Transverse colon (tissue), 4 donors: ENCODE results near the gene LYRM9. TPM values are rescaled to one million over a fixed set of nuclear protein-coding genes. Genes with fewer than 3 reads are reported as not detected.
"Not testable (repeated sequence)": the region's sequence is repeated elsewhere in the genome, so short reads cannot be mapped to it uniquely, and the experiment has no call there.

Experiments used
- DNase-seq: peaks from one replicate; pipeline ENCODE4 v3.0.0-alpha.2; 2019
- H3K27ac ChIP-seq, 4 donors: fragments of 200-600 bp; sonication (generic); 2 replicates each; pipeline ENCODE4 v1.5.1; 2016 to 2018; ENCODE audit warnings: inconsistent platforms in 4 of 4
- H3K27me3 ChIP-seq: fragments of 200-600 bp; sonication (generic); 2 replicates; pipeline ENCODE4 v1.5.1; 2017; ENCODE audit warnings: inconsistent platforms
- H3K36me3 ChIP-seq, 4 donors: fragments of 200-600 bp; sonication (generic); 2 replicates each; pipeline ENCODE4 v1.5.1; 2017 to 2019; ENCODE audit warnings: inconsistent platforms in 4 of 4
- H3K4me1 ChIP-seq, 4 donors: fragments of 200-600 bp; sonication (generic); 2 replicates each; pipeline ENCODE4 v1.5.1; 2017 to 2020; ENCODE audit warnings: inconsistent platforms in 4 of 4
- H3K4me3 ChIP-seq, 4 donors: fragments of 200-600 bp; sonication (generic); 1 replicate in 1 of 4; 2 replicates in 3 of 4; pipeline versions ENCODE4 v1.5.1 to v1.6.1; 2017 to 2019; ENCODE audit warnings: inconsistent platforms in 4 of 4
- H3K9me3 ChIP-seq, 2 donors: fragments of 200-600 bp; sonication (generic); 2 replicates each; pipeline ENCODE4 v1.5.1; 2017 to 2019; ENCODE audit warnings: inconsistent platforms in 2 of 2
- CTCF ChIP-seq, 5 experiments: fragments of 200-600 bp in 3 of 5; fragments of 450-650 bp in 2 of 5; sonication (generic) in 3 of 5; IDR thresholded peaks; 1 replicate in 2 of 5; 2 replicates in 3 of 5; pipeline ENCODE4 v1.5.1; 2016 to 2017; ENCODE audit warnings: antibody characterized with exemption in 5 of 5, inconsistent platforms in 3 of 5, mild to moderate bottlenecking in 2 of 5, moderate library complexity in 1 of 5
- EP300 ChIP-seq: sonication (generic); formaldehyde crosslinking; IDR thresholded peaks from one replicate; pipeline ENCODE4 v1.6.1; 2017; ENCODE audit warnings: antibody characterized with exemption, low read depth
- POLR2A ChIP-seq: fragments of 450-650 bp; IDR thresholded peaks from one replicate; pipeline ENCODE4 v1.6.1; 2016; ENCODE audit warnings: antibody characterized with exemption, mild to moderate bottlenecking, moderate library complexity
- POLR2AphosphoS5 ChIP-seq, 3 donors: sonication (generic); formaldehyde crosslinking; IDR thresholded peaks; one replicate each; pipeline ENCODE4 v1.6.1; 2016; ENCODE audit warnings: antibody characterized with exemption in 3 of 3
- WGBS, 2 donors: methylation state at CpG; one replicate each; pipeline ENCODE4 v1.1.5; 2018; ENCODE audit warnings: low coverage in 1 of 2; 5-methylcytosine and 5-hydroxymethylcytosine counted together
- in situ Hi-C, 4 donors: fragments of 200-750 bp; cut with MboI; loops; one replicate each; pipeline versions ENCODE4 v1.15.0 to v1.15.1; 2017; ENCODE audit warnings: low sequenced_read_pairs in 3 of 4, low pct_ligation_motif_present in 1 of 4, low pct_unique_long_range_greater_than_20kb in 1 of 4
- intact Hi-C: fragments of 100-400 bp; cut with DNase I; formaldehyde crosslinking; loops from one replicate; pipeline ENCODE4 v1.15.1; 2023; ENCODE audit warnings: low total_unique reads
- total RNA-seq, 4 donors: library from RNA; depleted of rRNA; stranded (reverse); fragments of >200 nt; gene quantifications; one replicate each; pipeline ENCODE4 v1.1.0, GENCODE V29; 2016

The LYRM9 gene
- total RNA-seq, 4 donors from 2014 or later: 2.6 to 33.0 (median 12.1) TPM

- TF ChIP-seq POLR2A (no peak), CTCF (IDR thresholded peaks at IDR 0.05) (no peak), EP300 (no peak), POLR2AphosphoS5 (IDR thresholded peaks at IDR 0.05) (no peak)
- no peaks in the 10 kb centered on the region for H3K36me3 ChIP-seq
- H3K27ac ChIP-seq: no peak overlapping the region
- in situ Hi-C loops: loop anchor here in 2 of 4 donors (10.0 to 25.0 kb wide), 3 partner anchors 105 to 277 kb away; no protein-coding TSS in a partner anchor
- intact Hi-C loops: no loop called here
- peaks cover 3 to 12% (median 8%) of the 10 kb centered on the region in 4 donors for H3K4me1 ChIP-seq
- no peak for DNase-seq
- H3K27me3 ChIP-seq: no peaks in the 10 kb centered on the region
- no peaks in the 10 kb centered on the region for H3K9me3 ChIP-seq
- no peak overlapping the region for H3K4me3 ChIP-seq
- 97 to 98% methylated on average over 3 to 4 of the region's 4 CpGs for WGBS, 2 donors
These were observed 3.4 kb downstream of the LYRM9 start for GRCh38 chr17:27889711-27890251.

- Histone ChIP-seq H3K4me3 (no peak overlapping the region), H3K27me3 (no peaks in the 10 kb centered on the region), H3K9me3 (no peaks in the 10 kb centered on the region), H3K4me1 (peaks cover 3 to 12% (median 6%) of the 10 kb centered on the region in 4 donors), H3K27ac (no peak overlapping the region), H3K36me3 (no peaks in the 10 kb centered on the region)
- intact Hi-C loops (no loop called here), in situ Hi-C loops (loop anchor here in 1 of 4 donors (10.0 to 25.0 kb wide), 2 partner anchors 104 to 277 kb away; no protein-coding TSS in a partner anchor)
- WGBS, 2 donors: 76 to 80% methylated on average over 5 to 7 of the region's 7 CpGs
- no peak for DNase-seq
- TF ChIP-seq POLR2A (no peak), CTCF (IDR thresholded peaks at IDR 0.05) (no peak), POLR2AphosphoS5 (IDR thresholded peaks at IDR 0.05) (no peak), EP300 (no peak)
These were observed 4.2 kb downstream of the LYRM9 start for GRCh38 chr17:27888945-27889344.

- H3K4me3 ChIP-seq: no peak overlapping the region
- no peak for DNase-seq
- in situ Hi-C loops: loop anchor here in 1 of 4 donors (10.0 to 25.0 kb wide), 2 partner anchors 103 to 276 kb away; no protein-coding TSS in a partner anchor
These were observed 5.1 kb downstream of the LYRM9 start for GRCh38 chr17:27888067-27888466.

GRCh38 chr17:27886348-27886906 is 6.7 kb downstream of the LYRM9 start:
- intact Hi-C loops, H3K4me3 ChIP-seq, H3K27me3 ChIP-seq, H3K27ac ChIP-seq, H3K4me1 ChIP-seq, H3K36me3 ChIP-seq, H3K9me3 ChIP-seq, DNase-seq: not testable (repeated sequence)
- 87 to 94% methylated on average over 8 of the region's 8 CpGs for WGBS, 2 donors
- in situ Hi-C loops: loop anchor here in 1 of 4 donors (10.0 to 25.0 kb wide), 2 partner anchors 102 to 274 kb away; no protein-coding TSS in a partner anchor

More at GRCh38 chr17:27888067-27888466, 5.1 kb downstream of the LYRM9 start:
- WGBS, 2 donors: 14 to 77% methylated on average over 1 to 2 of the region's 2 CpGs
- Histone ChIP-seq H3K36me3 (no peaks in the 10 kb centered on the region), H3K27me3 (no peaks in the 10 kb centered on the region), H3K9me3 (no peaks in the 10 kb centered on the region), H3K4me1 (peaks cover 3 to 7% (median 5%) of the 10 kb centered on the region in 4 donors), H3K27ac (no peak overlapping the region)
- intact Hi-C loops: no loop called here
- TF ChIP-seq EP300 (no peak), POLR2AphosphoS5 (IDR thresholded peaks at IDR 0.05) (no peak), POLR2A (no peak), CTCF (IDR thresholded peaks at IDR 0.05) (no peak)
